SU-DHL-6 (cell line): ENCODE results near the gene CAMKK2.

Experiments used
- H2AFZ ChIP-seq: fragments of 200-600 bp; sonication (generic); 2 replicates; pipeline ENCODE4 v1.6.1; 2014; ENCODE audit warnings: low read depth, mild to moderate bottlenecking, moderate library complexity, mixed read lengths, antibody characterized with exemption, low read length; ENCODE audit not compliant: severe bottlenecking
- H3F3A ChIP-seq: fragments of 200-600 bp; shearing (Covaris generic); 2 replicates; pipeline ENCODE4 v1.6.0; 2016; ENCODE audit warnings: antibody characterized with exemption, mild to moderate bottlenecking; ENCODE audit not compliant: insufficient read depth
- H3K27ac ChIP-seq: fragments of 200-600 bp; sonication (generic); 2 replicates; pipeline ENCODE4 v1.5.1; 2016; ENCODE audit warnings: low read depth, mild to moderate bottlenecking, low read length, moderate library complexity, mixed read lengths
- H3K27me3 ChIP-seq: fragments of 200-600 bp; sonication (generic), shearing (Covaris generic); 2 replicates; pipeline ENCODE4 v1.6.0; 2014; ENCODE audit warnings: mild to moderate bottlenecking, low read length
- H3K36me3 ChIP-seq: fragments of 200-600 bp; sonication (generic); 2 replicates; pipeline ENCODE4 v1.6.1; 2014; ENCODE audit warnings: mild to moderate bottlenecking, low read length, mixed read lengths
- H3K4me2 ChIP-seq: fragments of 300-600, 200-600 bp; shearing (Covaris generic), sonication (generic); 2 replicates; pipeline ENCODE4 v1.6.0; 2014; ENCODE audit warnings: low read length, low read depth, mild to moderate bottlenecking; ENCODE audit not compliant: poor library complexity, severe bottlenecking
- H3K4me3 ChIP-seq: fragments of 200-600 bp; sonication (generic); 2 replicates; pipeline ENCODE4 v1.5.1; 2014; ENCODE audit warnings: antibody characterized with exemption, low read length, mild to moderate bottlenecking, mixed read lengths; ENCODE audit not compliant: insufficient read depth, poor library complexity, severe bottlenecking
- H3K79me2 ChIP-seq: fragments of 200-600 bp; sonication (generic); 2 replicates; pipeline ENCODE4 v1.6.1; 2014; ENCODE audit warnings: mild to moderate bottlenecking, low read length, moderate library complexity; ENCODE audit not compliant: insufficient read depth
- H3K9ac ChIP-seq: fragments of 200-600 bp; sonication (generic); 2 replicates; pipeline ENCODE4 v1.7.0; 2014; ENCODE audit warnings: mild to moderate bottlenecking, low read length
- H3K9me2 ChIP-seq: fragments of 200-600 bp; sonication (generic); replicated peaks from 2 replicates; pipeline ENCODE4 v1.6.1; 2014; ENCODE audit warnings: low read length; ENCODE audit not compliant: insufficient read depth
- H3K9me3 ChIP-seq: fragments of 200-600 bp; sonication (generic); 2 replicates; pipeline ENCODE4 v1.6.1; 2014; ENCODE audit warnings: low read length, mixed read lengths; ENCODE audit not compliant: insufficient read depth
- H4K20me1 ChIP-seq: fragments of 200-600 bp; sonication (generic); 2 replicates; pipeline ENCODE4 v1.6.1; 2014; ENCODE audit warnings: low read depth, mild to moderate bottlenecking, antibody characterized with exemption, low read length, moderate library complexity, mixed read lengths
- EZH2phosphoT487 ChIP-seq: fragments of 200-600 bp; sonication (generic), shearing (Covaris generic); conservative IDR thresholded peaks from 2 replicates; pipeline ENCODE4 v1.6.1; 2018; ENCODE audit warnings: mild to moderate bottlenecking, antibody characterized with exemption, low read length, moderate library complexity, mixed read lengths
- TF ChIP-seq, protein P1 (sequence below): fragments of 200-600 bp; sonication (generic); IDR thresholded peaks from one replicate; pipeline ENCODE4 v1.5.1; 2017; ENCODE audit warnings: antibody characterized with exemption, mild to moderate bottlenecking, low read length, moderate library complexity; ENCODE audit not compliant: insufficient read depth, poor library complexity, severe bottlenecking

The CAMKK2 gene

GRCh38 chr12:121245951-121246350, 50.6 kb downstream of the CAMKK2 start:
- H3K36me3 ChIP-seq = no peaks in the 10 kb centered on the region
- TF ChIP-seq, protein P1, sequence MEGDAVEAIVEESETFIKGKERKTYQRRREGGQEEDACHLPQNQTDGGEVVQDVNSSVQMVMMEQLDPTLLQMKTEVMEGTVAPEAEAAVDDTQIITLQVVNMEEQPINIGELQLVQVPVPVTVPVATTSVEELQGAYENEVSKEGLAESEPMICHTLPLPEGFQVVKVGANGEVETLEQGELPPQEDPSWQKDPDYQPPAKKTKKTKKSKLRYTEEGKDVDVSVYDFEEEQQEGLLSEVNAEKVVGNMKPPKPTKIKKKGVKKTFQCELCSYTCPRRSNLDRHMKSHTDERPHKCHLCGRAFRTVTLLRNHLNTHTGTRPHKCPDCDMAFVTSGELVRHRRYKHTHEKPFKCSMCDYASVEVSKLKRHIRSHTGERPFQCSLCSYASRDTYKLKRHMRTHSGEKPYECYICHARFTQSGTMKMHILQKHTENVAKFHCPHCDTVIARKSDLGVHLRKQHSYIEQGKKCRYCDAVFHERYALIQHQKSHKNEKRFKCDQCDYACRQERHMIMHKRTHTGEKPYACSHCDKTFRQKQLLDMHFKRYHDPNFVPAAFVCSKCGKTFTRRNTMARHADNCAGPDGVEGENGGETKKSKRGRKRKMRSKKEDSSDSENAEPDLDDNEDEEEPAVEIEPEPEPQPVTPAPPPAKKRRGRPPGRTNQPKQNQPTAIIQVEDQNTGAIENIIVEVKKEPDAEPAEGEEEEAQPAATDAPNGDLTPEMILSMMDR = no peak
- TF ChIP-seq EZH2phosphoT487 = no peak

DNA sequence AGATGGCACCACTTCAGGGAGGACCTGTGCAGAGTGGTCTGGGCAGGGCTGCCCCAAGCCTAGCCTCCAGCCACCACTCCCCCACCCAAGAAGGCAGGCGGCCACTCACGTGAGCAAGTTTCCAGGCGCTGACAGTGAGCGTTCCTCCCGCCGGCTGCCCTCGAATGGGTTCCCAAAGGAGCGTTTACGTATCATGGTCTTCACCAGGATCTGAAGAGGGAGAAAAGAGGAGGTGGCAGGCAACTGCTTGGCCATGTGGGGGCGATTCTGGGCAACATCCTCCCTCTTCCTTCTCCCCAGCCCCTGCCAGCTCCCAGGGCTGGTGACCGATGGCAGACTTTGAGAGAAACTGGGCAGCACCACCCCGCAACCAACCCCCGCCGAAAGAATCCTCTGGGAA, 51.5 kb downstream of the CAMKK2 start:
- H3K27ac ChIP-seq = no peak overlapping the region
- H3K9ac ChIP-seq = no peak overlapping the region
- TF ChIP-seq, protein P1 = no peak
- TF ChIP-seq EZH2phosphoT487 = no peak

More at GRCh38 chr12:121245951-121246350, 50.6 kb downstream of the CAMKK2 start:
- H2AFZ ChIP-seq = no peak overlapping the region
- H3F3A ChIP-seq = peaks cover 13% of the 10 kb centered on the region; the same call in 1 of the 2 replicates
- no peak overlapping the region for H3K4me2 ChIP-seq
- no peak overlapping the region for H3K27ac ChIP-seq
- H4K20me1 ChIP-seq = no peaks in the 10 kb centered on the region
- H3K9ac ChIP-seq = no peak overlapping the region
- H3K27me3 ChIP-seq = no peaks in the 10 kb centered on the region
- no peaks in the 10 kb centered on the region for H3K9me2 ChIP-seq
- H3K79me2 ChIP-seq = no peaks in the 10 kb centered on the region
- no peaks in the 10 kb centered on the region for H3K9me3 ChIP-seq
- no peak overlapping the region for H3K4me3 ChIP-seq

GRCh38 chr12:121241156-121241970, 55.1 kb downstream of the CAMKK2 start:
- Histone ChIP-seq H2AFZ (no peak overlapping the region), H3K9me2 (no peaks in the 10 kb centered on the region), H3K4me3 (no peak overlapping the region), H3K27ac (no peak overlapping the region), H3K27me3 (no peaks in the 10 kb centered on the region), H4K20me1 (no peaks in the 10 kb centered on the region), H3K79me2 (no peaks in the 10 kb centered on the region), H3K4me2 (no peak overlapping the region), H3F3A (no peaks in the 10 kb centered on the region), H3K9me3 (no peaks in the 10 kb centered on the region), H3K9ac (no peak overlapping the region), H3K36me3 (no peaks in the 10 kb centered on the region)
- TF ChIP-seq, protein P1 = no peak
- no peak for TF ChIP-seq EZH2phosphoT487

More for the DNA sequence above, 51.5 kb downstream of the CAMKK2 start:
- H2AFZ ChIP-seq = no peak overlapping the region
- no peaks in the 10 kb centered on the region for H4K20me1 ChIP-seq
- H3K9me2 ChIP-seq = no peaks in the 10 kb centered on the region
- no peak overlapping the region for H3K4me3 ChIP-seq
- H3K79me2 ChIP-seq = no peaks in the 10 kb centered on the region
- no peaks in the 10 kb centered on the region for H3K27me3 ChIP-seq
- no peak overlapping the region for H3K4me2 ChIP-seq
- 0 out of 2 replicates have a peak, but pooled peaks cover 4% of the 10 kb centered on the region for H3F3A ChIP-seq
- no peaks in the 10 kb centered on the region for H3K9me3 ChIP-seq
- H3K36me3 ChIP-seq = no peaks in the 10 kb centered on the region
